ENCODE data around the gene BIK.

BIK gene

GRCh38 chr22:43109921-43110443, 568 bp upstream of the BIK start:
- Histone ChIP-seq H3K18ac (ENCODE audit: low read length) (no peak overlapping the region), H3K4ac (ENCODE audit: low read depth, low read length) (no peak overlapping the region), H3K27me3 (ENCODE audit: insufficient read depth, low read length) (peaks cover 25% of the 10 kb centered on the region), H4K8ac (ENCODE audit: low read depth, low read length) (no peak overlapping the region), H3K4me1 (ENCODE audit: control insufficient read depth in 1 of 2, insufficient read depth in 2 of 2, low read length in 2 of 2) (peaks cover 3 to 14% of the 10 kb centered on the region in 2 experiments), H3K79me2 (ENCODE audit: control insufficient read depth, insufficient read depth, low read length, poor library complexity) (no peaks in the 10 kb centered on the region), H3K23ac (ENCODE audit: low read length) (no peak overlapping the region), H3K79me1 (ENCODE audit: low read length) (no peaks in the 10 kb centered on the region), H2BK12ac (ENCODE audit: low read length) (no peak overlapping the region), H3K36me3 (ENCODE audit: control insufficient read depth in 1 of 2, insufficient read depth in 2 of 2, low read length in 2 of 2) (no peaks in the 10 kb centered on the region), H2AK5ac (ENCODE audit: low read length) (no peak overlapping the region), H3K4me2 (ENCODE audit: low read length) (peak overlapping the region; percentile 91), H3K9me3 (ENCODE audit: insufficient read depth, low read depth, low read length) (no peaks in the 10 kb centered on the region), H2BK5ac (ENCODE audit: low read depth, low read length, poor library complexity) (no peak overlapping the region), H2BK120ac (ENCODE audit: insufficient read depth, low read length, poor library complexity) (no peak overlapping the region), H3K27ac (ENCODE audit: low read depth, low read length) (no peak overlapping the region), H3K14ac (ENCODE audit: low read length) (no peak overlapping the region), H3K4me3 (ENCODE audit: low read depth, low read length) (no peak overlapping the region), H4K12ac (ENCODE audit: low read depth, low read length) (no peak overlapping the region), H3K9ac (ENCODE audit: low read length) (no peak overlapping the region), H4K91ac (ENCODE audit: low read depth, low read length) (no peak overlapping the region), H2AFZ (ENCODE audit: insufficient read depth, low read length, poor library complexity) (no peak overlapping the region)
- WGBS (ENCODE audit: extremely low coverage, insufficient coverage, insufficient read length): no CpG with 5 or more reads among the region's 32 CpGs
- no peak for DNase-seq

- no peak overlapping the region for H4K12ac ChIP-seq (ENCODE audit: low read depth, low read length)
- peak overlapping the region; percentile 66 for H2AFZ ChIP-seq (ENCODE audit: insufficient read depth, low read length, poor library complexity)
- no peak for DNase-seq
- H3K9me3 ChIP-seq (ENCODE audit: insufficient read depth, low read depth, low read length): no peaks in the 10 kb centered on the region
- H3K4me3 ChIP-seq (ENCODE audit: low read depth, low read length): peak overlapping the region; percentile 66
- no peak overlapping the region for H3K27ac ChIP-seq (ENCODE audit: low read depth, low read length)
- no peak overlapping the region for H2BK120ac ChIP-seq (ENCODE audit: insufficient read depth, low read length, poor library complexity)
- H4K91ac ChIP-seq (ENCODE audit: low read depth, low read length): peak overlapping the region; percentile 52
- H2AK5ac ChIP-seq (ENCODE audit: low read length): no peak overlapping the region
- no peaks in the 10 kb centered on the region for H3K79me2 ChIP-seq (ENCODE audit: control insufficient read depth, insufficient read depth, low read length, poor library complexity)
- no peaks in the 10 kb centered on the region for H3K36me3 ChIP-seq (ENCODE audit: control insufficient read depth in 1 of 2, insufficient read depth in 2 of 2, low read length in 2 of 2)
- peaks cover 3 to 16% of the 10 kb centered on the region in 2 experiments for H3K4me1 ChIP-seq (ENCODE audit: control insufficient read depth in 1 of 2, insufficient read depth in 2 of 2, low read length in 2 of 2)
- WGBS (ENCODE audit: extremely low coverage, insufficient coverage, insufficient read length): no CpG with 5 or more reads among the region's 86 CpGs
- H3K79me1 ChIP-seq (ENCODE audit: low read length): no peaks in the 10 kb centered on the region
- H4K8ac ChIP-seq (ENCODE audit: low read depth, low read length): peak overlapping the region; percentile 14
- peak overlapping the region; percentile 33 for H3K14ac ChIP-seq (ENCODE audit: low read length)
- peak overlapping the region; percentile 91 for H3K4me2 ChIP-seq (ENCODE audit: low read length)
- H3K9ac ChIP-seq (ENCODE audit: low read length): no peak overlapping the region
- H3K27me3 ChIP-seq (ENCODE audit: insufficient read depth, low read length): peaks cover 25% of the 10 kb centered on the region
- H3K4ac ChIP-seq (ENCODE audit: low read depth, low read length): no peak overlapping the region
- no peak overlapping the region for H2BK5ac ChIP-seq (ENCODE audit: low read depth, low read length, poor library complexity)
- H3K18ac ChIP-seq (ENCODE audit: low read length): peak overlapping the region; percentile 47
- H2BK12ac ChIP-seq (ENCODE audit: low read length): no peak overlapping the region
- no peak overlapping the region for H3K23ac ChIP-seq (ENCODE audit: low read length)
Measured at GRCh38 chr22:43110927-43111623, 525 bp downstream of the BIK start.

- H3K4me1 ChIP-seq (ENCODE audit: control insufficient read depth in 1 of 2, insufficient read depth in 2 of 2, low read length in 2 of 2): peaks cover 7 to 18% of the 10 kb centered on the region in 2 experiments
- H4K91ac ChIP-seq (ENCODE audit: low read depth, low read length): no peak overlapping the region
- H3K9me3 ChIP-seq (ENCODE audit: insufficient read depth, low read depth, low read length): no peaks in the 10 kb centered on the region
- H2AK5ac ChIP-seq (ENCODE audit: low read length): no peak overlapping the region
- H3K79me1 ChIP-seq (ENCODE audit: low read length): no peaks in the 10 kb centered on the region
- peak overlapping the region; percentile 34 for H4K8ac ChIP-seq (ENCODE audit: low read depth, low read length)
- no peak overlapping the region for H3K4me3 ChIP-seq (ENCODE audit: low read depth, low read length)
- H3K9ac ChIP-seq (ENCODE audit: low read length): no peak overlapping the region
- no peak overlapping the region for H2BK5ac ChIP-seq (ENCODE audit: low read depth, low read length, poor library complexity)
- no peaks in the 10 kb centered on the region for H3K36me3 ChIP-seq (ENCODE audit: control insufficient read depth in 1 of 2, insufficient read depth in 2 of 2, low read length in 2 of 2)
- no peak overlapping the region for H2BK12ac ChIP-seq (ENCODE audit: low read length)
- no peak overlapping the region for H4K12ac ChIP-seq (ENCODE audit: low read depth, low read length)
- no peak overlapping the region for H3K4me2 ChIP-seq (ENCODE audit: low read length)
- H3K23ac ChIP-seq (ENCODE audit: low read length): no peak overlapping the region
- no peak overlapping the region for H2BK120ac ChIP-seq (ENCODE audit: insufficient read depth, low read length, poor library complexity)
- no peak for DNase-seq
- peaks cover 24% of the 10 kb centered on the region for H3K27me3 ChIP-seq (ENCODE audit: insufficient read depth, low read length)
- H3K18ac ChIP-seq (ENCODE audit: low read length): no peak overlapping the region
- no peaks in the 10 kb centered on the region for H3K79me2 ChIP-seq (ENCODE audit: control insufficient read depth, insufficient read depth, low read length, poor library complexity)
- no peak overlapping the region for H3K4ac ChIP-seq (ENCODE audit: low read depth, low read length)
- H2AFZ ChIP-seq (ENCODE audit: insufficient read depth, low read length, poor library complexity): no peak overlapping the region
- H3K14ac ChIP-seq (ENCODE audit: low read length): no peak overlapping the region
- no peak overlapping the region for H3K27ac ChIP-seq (ENCODE audit: low read depth, low read length)
- WGBS (ENCODE audit: extremely low coverage, insufficient coverage, insufficient read length): no CpG with 5 or more reads among the region's 13 CpGs
Measured at GRCh38 chr22:43113526-43114251, 3.1 kb downstream of the BIK start.

DNA sequence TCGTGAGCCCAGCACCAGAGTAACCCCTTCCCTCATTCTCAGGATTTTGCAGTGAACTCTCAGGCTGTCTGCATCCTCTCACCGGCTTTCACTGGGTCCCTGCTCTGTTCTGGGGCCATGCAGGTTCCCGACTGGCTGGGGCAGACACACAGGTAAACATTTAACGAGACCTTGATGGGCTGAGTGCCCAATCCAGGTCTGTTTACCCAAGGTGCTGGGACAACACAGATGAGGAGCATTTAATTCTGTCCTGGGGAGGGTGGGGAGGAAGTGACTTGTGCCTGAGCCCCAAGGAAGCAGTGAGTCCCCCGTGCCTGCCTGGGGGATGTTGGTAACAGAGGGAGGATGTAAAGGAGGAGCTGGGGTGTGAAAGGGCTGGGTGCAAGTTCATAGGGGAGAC, 4.4 kb downstream of the BIK start:
- H3K79me1 ChIP-seq (ENCODE audit: low read length): no peaks in the 10 kb centered on the region
- no peak overlapping the region for H2BK12ac ChIP-seq (ENCODE audit: low read length)
- no peak overlapping the region for H3K18ac ChIP-seq (ENCODE audit: low read length)
- H2AK5ac ChIP-seq (ENCODE audit: low read length): no peak overlapping the region
- H3K79me2 ChIP-seq (ENCODE audit: control insufficient read depth, insufficient read depth, low read length, poor library complexity): no peaks in the 10 kb centered on the region
- no peak overlapping the region for H3K23ac ChIP-seq (ENCODE audit: low read length)
- peaks cover 7 to 18% of the 10 kb centered on the region in 2 experiments for H3K4me1 ChIP-seq (ENCODE audit: control insufficient read depth in 1 of 2, insufficient read depth in 2 of 2, low read length in 2 of 2)
- no peak overlapping the region for H3K4me3 ChIP-seq (ENCODE audit: low read depth, low read length)
- H2BK5ac ChIP-seq (ENCODE audit: low read depth, low read length, poor library complexity): no peak overlapping the region
- H2BK120ac ChIP-seq (ENCODE audit: insufficient read depth, low read length, poor library complexity): no peak overlapping the region
- no peak overlapping the region for H3K4me2 ChIP-seq (ENCODE audit: low read length)
- H4K8ac ChIP-seq (ENCODE audit: low read depth, low read length): no peak overlapping the region
- DNase-seq: no peak
- no CpG with 5 or more reads among the region's 5 CpGs for WGBS (ENCODE audit: extremely low coverage, insufficient coverage, insufficient read length)
- H4K91ac ChIP-seq (ENCODE audit: low read depth, low read length): no peak overlapping the region
- H3K27ac ChIP-seq (ENCODE audit: low read depth, low read length): no peak overlapping the region
- H2AFZ ChIP-seq (ENCODE audit: insufficient read depth, low read length, poor library complexity): no peak overlapping the region
- H3K9ac ChIP-seq (ENCODE audit: low read length): no peak overlapping the region
- no peak overlapping the region for H3K14ac ChIP-seq (ENCODE audit: low read length)
- H3K4ac ChIP-seq (ENCODE audit: low read depth, low read length): no peak overlapping the region
- H3K27me3 ChIP-seq (ENCODE audit: insufficient read depth, low read length): peaks cover 17% of the 10 kb centered on the region
- no peak overlapping the region for H4K12ac ChIP-seq (ENCODE audit: low read depth, low read length)
- no peaks in the 10 kb centered on the region for H3K9me3 ChIP-seq (ENCODE audit: insufficient read depth, low read depth, low read length)
- no peaks in the 10 kb centered on the region for H3K36me3 ChIP-seq (ENCODE audit: control insufficient read depth in 1 of 2, insufficient read depth in 2 of 2, low read length in 2 of 2)
